GM19023 (cell line): Measurements from ENCODE around the gene MRPL37.
"Not testable (repeated sequence)": the region's sequence is repeated elsewhere in the genome, so short reads cannot be mapped to it uniquely, and the experiment has no call there.

Source experiments
- ATAC-seq: cut with Tn5 transposase; IDR thresholded peaks from one replicate; pipeline ENCODE4 v1.9.1; 2021; ENCODE audit warnings: mild to moderate bottlenecking, moderate library complexity; ENCODE audit not compliant: unreplicated experiment

Gene MRPL37

GRCh38 chr1:54171606-54172005 lies 28.4 kb upstream of the MRPL37 start:
- ATAC-seq: no peak

GRCh38 chr1:54172614-54173599 lies 27.1 kb upstream of the MRPL37 start:
- ATAC-seq: no peak

GRCh38 chr1:54173681-54174080 lies 26.3 kb upstream of the MRPL37 start:
- ATAC-seq: no peak

GRCh38 chr1:54174106-54174505 lies 25.9 kb upstream of the MRPL37 start:
- ATAC-seq: no peak

GRCh38 chr1:54176621-54177327 lies 23.2 kb upstream of the MRPL37 start:
- ATAC-seq: no peak

GRCh38 chr1:54177726-54178125 lies 22.2 kb upstream of the MRPL37 start:
- ATAC-seq: no peak

GRCh38 chr1:54178296-54179070 lies 21.5 kb upstream of the MRPL37 start:
- no peak for ATAC-seq

GRCh38 chr1:54180701-54181360 lies 19.1 kb upstream of the MRPL37 start:
- ATAC-seq: no peak

- ATAC-seq: no peak
These were observed 13.9 kb upstream of the MRPL37 start for GRCh38 chr1:54186056-54186455.

GRCh38 chr1:54188291-54188690 lies 11.7 kb upstream of the MRPL37 start:
- no peak for ATAC-seq

GRCh38 chr1:54190526-54190925 lies 9.4 kb upstream of the MRPL37 start:
- no peak for ATAC-seq

GRCh38 chr1:54191525-54191924 lies 8.4 kb upstream of the MRPL37 start:
- no peak for ATAC-seq

- no peak for ATAC-seq
These were observed 6.5 kb upstream of the MRPL37 start for GRCh38 chr1:54193453-54193852.

GRCh38 chr1:54199151-54199764 lies 709 bp upstream of the MRPL37 start:
- peak; percentile 1 for ATAC-seq

- ATAC-seq: no peak
These were observed 591 bp downstream of the MRPL37 start for GRCh38 chr1:54200519-54200997.

- ATAC-seq: no peak
These were observed 4.2 kb downstream of the MRPL37 start for GRCh38 chr1:54204199-54204598.

GRCh38 chr1:54207287-54207686 lies 7.3 kb downstream of the MRPL37 start:
- ATAC-seq: no peak

- ATAC-seq: not testable (repeated sequence)
These were observed 7.9 kb downstream of the MRPL37 start for GRCh38 chr1:54207896-54208295.

GRCh38 chr1:54212872-54213271 lies 12.9 kb downstream of the MRPL37 start:
- no peak for ATAC-seq

GRCh38 chr1:54215523-54215922 lies 15.6 kb downstream of the MRPL37 start:
- ATAC-seq: no peak
